Mononuclear cell (primary cell): ENCODE data around the gene CTNND2. TPM values are rescaled to one million over a fixed set of nuclear protein-coding genes. Genes with fewer than 3 reads are reported as not detected.

Experiments used
- H3K27me3 ChIP-seq: 2 replicates; pipeline ENCODE4 v1.6.0; 2011; ENCODE audit warnings: low read length, control low read depth; ENCODE audit not compliant: insufficient read depth
- H3K4me1 ChIP-seq: 2 replicates; pipeline ENCODE4 v1.5.1; 2011; ENCODE audit warnings: mild to moderate bottlenecking, low read length, control low read depth; ENCODE audit not compliant: insufficient read depth
- H3K4me3 ChIP-seq: 2 replicates; pipeline ENCODE4 v1.5.1; 2011; ENCODE audit warnings: mild to moderate bottlenecking, low read length, moderate library complexity
- H3K9me3 ChIP-seq: 2 replicates; pipeline ENCODE4 v1.5.1; 2011; ENCODE audit warnings: low read depth, mild to moderate bottlenecking, control low read depth, low read length
- total RNA-seq: library from RNA; depleted of rRNA; stranded (reverse); fragments of >200 nt; gene quantifications from one replicate; pipeline ENCODE4 v1.2.3, GENCODE V29; 2012

Gene CTNND2
- total RNA-seq, 1 donor = not detected

DNA sequence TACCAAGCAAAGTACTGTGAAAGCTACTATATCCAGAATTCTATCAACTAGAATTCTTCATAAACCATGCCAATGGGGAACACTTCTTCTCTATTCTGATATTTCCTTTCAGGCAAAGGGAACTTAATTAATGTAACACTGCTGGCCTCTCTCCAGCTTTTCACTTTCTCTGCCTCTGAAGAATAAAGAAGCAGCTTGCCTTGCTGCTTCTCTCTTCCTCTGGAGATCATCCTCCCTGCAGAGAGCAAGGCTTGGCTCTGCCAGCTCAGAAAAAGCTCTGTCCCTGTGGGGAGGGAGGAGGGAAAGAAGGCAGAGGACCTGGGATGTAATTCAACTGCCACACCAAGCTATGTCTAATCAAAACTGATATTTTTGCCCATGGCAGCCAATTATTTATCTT, 6.5 kb downstream of the CTNND2 start:
- Histone ChIP-seq H3K4me3 (no peak overlapping the region), H3K27me3 (peaks cover 11% of the 10 kb centered on the region), H3K4me1 (no peaks in the 10 kb centered on the region), H3K9me3 (peaks cover 4% of the 10 kb centered on the region)

DNA sequence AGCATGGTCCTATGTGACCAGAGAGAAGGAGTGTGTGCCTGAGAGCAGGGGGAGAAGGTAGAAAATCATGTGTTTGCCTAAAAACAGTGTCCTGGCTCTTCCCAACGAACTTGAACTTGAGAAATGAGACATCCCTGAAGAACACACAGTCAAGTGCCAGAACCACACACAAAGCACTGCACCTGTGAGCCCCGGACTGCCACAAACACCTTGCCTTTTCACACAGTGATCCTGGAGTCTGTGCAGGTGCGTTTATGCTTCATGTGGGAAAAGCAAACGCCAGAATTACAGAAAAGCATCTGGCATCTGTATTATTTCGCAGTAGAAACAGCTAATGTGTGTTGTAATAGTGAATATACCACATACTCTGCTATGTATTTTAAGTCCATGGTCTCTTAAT, 9.3 kb downstream of the CTNND2 start:
- H3K4me3 ChIP-seq = no peak overlapping the region
- H3K9me3 ChIP-seq = peaks cover 4% of the 10 kb centered on the region
- H3K4me1 ChIP-seq = no peaks in the 10 kb centered on the region
- H3K27me3 ChIP-seq = no peaks in the 10 kb centered on the region

DNA sequence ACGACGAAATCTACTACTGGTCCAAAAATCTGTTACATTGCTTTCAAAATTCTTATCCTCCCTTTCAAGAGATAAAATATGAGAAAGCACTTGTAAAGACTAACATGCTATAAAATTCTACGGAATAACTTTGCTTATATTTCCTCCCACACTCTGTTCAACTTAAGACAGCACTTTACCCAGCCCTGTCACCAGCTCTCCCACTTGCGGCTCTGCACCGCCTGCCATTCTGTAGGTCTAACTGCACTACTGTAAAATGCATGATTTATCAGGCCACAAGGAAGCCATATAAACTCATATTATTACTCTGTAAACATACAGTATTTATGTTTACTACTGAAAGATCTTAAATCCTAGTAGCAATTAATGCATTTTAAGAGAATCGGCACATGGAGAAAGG, 11.4 kb downstream of the CTNND2 start:
- Histone ChIP-seq H3K4me1 (no peaks in the 10 kb centered on the region), H3K9me3 (peaks cover 4% of the 10 kb centered on the region), H3K27me3 (no peaks in the 10 kb centered on the region), H3K4me3 (no peak overlapping the region)

DNA sequence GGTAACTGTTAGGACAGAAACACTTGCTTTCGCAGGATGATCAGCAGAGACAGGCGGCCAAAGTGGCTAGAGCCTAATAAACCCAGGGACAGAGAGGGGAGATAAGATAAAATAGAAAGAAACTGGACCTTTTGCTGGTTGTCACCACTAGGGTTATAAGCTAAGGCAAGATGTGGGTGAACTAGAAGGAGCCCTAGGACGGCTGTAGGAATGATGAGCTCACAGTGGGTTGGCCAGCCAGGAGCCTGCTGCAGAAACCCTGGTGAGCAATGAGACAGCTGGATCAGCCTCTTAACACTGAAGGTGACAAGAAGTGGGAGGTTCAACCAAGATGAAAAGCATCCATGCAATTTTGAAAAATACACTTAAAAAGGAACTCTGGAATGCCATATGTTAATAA, 13.5 kb downstream of the CTNND2 start:
- Histone ChIP-seq H3K27me3 (no peaks in the 10 kb centered on the region), H3K4me1 (no peaks in the 10 kb centered on the region), H3K9me3 (no peaks in the 10 kb centered on the region), H3K4me3 (no peak overlapping the region)

DNA sequence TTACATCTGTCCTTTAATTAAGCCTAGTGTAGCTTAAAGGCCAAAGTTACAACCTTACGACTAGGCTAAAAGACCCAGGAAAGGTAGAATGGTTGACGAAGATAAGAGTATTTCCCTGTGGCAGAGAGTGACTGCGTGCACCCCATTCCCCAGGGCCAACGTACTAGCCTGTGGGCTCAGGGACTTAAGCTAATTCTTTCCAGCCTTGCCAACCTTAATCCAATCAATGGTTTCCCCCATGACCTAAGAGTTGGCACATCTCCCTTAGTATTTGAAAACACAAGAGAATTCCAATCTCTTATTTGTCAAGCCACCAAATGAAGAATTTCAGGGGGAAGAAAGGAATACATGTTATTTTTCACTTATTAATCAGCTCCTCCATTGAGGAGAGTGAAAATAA, 16.0 kb downstream of the CTNND2 start:
- Histone ChIP-seq H3K27me3 (no peaks in the 10 kb centered on the region), H3K9me3 (no peaks in the 10 kb centered on the region), H3K4me1 (no peaks in the 10 kb centered on the region), H3K4me3 (no peak overlapping the region)

DNA sequence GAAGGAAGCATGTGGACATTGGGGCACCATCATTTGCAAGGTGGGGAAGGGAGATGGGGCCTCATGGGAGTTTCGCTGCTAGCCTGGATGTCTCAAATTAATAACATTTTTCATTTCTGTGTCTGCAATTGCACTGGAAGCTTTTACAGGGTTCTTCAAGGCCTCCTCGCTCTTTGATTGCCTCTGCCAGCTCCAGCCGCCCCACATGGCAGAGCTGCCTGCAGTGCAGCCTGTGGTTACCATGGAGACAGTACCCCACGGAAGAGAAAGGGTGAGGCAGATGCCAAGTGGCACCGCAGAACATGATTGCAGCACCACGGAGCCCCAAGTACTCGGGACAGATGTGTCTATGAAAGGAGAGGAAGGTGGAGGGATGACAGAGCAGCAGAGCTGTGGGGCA, 25.4 kb downstream of the CTNND2 start:
- no peak overlapping the region for H3K4me3 ChIP-seq
- H3K4me1 ChIP-seq = no peaks in the 10 kb centered on the region
- no peaks in the 10 kb centered on the region for H3K9me3 ChIP-seq
- H3K27me3 ChIP-seq = no peaks in the 10 kb centered on the region

DNA sequence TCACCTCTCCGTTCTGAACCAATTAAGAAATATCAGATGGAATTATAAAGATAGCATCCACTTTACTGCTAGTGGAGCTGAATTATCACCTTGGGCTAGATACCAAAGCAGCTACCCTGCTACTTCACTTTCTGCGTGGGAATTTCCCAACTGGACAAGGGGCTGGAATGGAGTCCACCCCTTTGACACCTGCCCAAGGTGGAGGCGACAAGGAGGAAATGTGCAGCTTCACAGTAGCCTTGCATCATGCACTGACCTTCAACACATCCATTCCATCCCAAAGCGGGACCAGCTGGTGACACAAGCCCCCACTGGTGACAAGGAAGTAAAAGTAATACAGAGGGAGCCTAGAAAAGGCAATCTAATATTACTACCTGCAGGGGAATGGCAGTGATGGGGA, 30.7 kb downstream of the CTNND2 start:
- H3K27me3 ChIP-seq = no peaks in the 10 kb centered on the region
- H3K4me1 ChIP-seq = no peaks in the 10 kb centered on the region
- no peak overlapping the region for H3K4me3 ChIP-seq
- H3K9me3 ChIP-seq = no peaks in the 10 kb centered on the region

DNA sequence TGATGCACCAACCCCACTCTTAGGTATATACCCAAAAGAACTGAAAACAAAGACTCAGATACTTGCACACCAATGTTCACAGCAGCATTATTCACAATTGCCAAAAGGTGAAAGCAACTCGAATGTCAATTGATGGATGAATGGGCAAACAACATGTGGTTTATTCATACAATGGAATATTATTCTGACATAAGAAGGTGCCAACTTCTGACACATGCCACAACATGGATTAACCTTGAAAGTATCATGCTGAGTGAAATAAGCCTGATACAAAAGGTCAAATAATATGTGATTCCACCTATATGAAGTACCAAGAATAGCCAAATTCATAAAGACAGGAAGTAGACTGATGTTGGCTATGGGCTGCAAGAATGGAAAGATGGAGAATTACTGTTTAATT, 35.0 kb downstream of the CTNND2 start:
- H3K4me3 ChIP-seq = no peak overlapping the region
- H3K4me1 ChIP-seq = no peaks in the 10 kb centered on the region
- H3K27me3 ChIP-seq = no peaks in the 10 kb centered on the region
- H3K9me3 ChIP-seq = no peaks in the 10 kb centered on the region

DNA sequence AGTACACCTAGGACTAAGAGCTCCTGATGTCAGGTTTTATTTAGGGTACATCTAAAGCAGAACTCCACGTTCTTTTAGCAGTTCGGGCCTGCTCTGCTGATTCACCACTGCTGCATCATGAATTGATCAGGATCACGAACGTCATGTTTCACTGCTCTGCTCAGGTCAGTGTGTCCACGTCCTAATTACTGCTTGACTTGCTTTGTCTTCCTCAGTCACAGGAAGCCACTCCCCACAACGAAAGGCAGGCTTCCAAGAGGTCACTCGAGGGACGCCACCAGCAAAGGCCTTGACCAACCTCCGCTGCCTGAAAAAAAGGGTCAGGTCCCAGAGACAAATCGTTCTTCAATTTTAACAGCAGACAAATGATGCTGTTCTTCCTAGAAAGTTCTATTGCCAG, 40.3 kb downstream of the CTNND2 start:
- Histone ChIP-seq H3K4me3 (no peak overlapping the region), H3K27me3 (no peaks in the 10 kb centered on the region), H3K4me1 (no peaks in the 10 kb centered on the region), H3K9me3 (no peaks in the 10 kb centered on the region)

DNA sequence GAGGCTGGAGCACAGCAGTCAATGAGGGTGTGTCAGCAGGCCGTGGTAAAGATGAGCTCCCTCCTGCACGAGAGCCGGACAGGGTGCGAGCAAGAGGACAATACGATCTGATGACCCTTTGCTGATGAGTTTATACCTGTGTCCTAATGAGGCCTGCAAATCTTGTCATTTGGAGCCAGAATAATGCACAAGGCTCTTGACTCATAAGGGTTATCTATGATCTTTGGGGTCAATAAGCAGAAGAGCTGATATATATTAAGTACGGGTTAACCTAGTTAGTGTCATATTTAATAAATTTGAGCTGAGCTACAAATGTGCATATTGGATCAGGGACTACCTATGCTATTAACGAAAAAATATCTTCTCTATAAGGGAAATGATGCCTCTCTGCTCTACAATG, 46.9 kb downstream of the CTNND2 start:
- Histone ChIP-seq H3K4me3 (no peak overlapping the region), H3K9me3 (no peaks in the 10 kb centered on the region), H3K4me1 (no peaks in the 10 kb centered on the region), H3K27me3 (no peaks in the 10 kb centered on the region)

DNA sequence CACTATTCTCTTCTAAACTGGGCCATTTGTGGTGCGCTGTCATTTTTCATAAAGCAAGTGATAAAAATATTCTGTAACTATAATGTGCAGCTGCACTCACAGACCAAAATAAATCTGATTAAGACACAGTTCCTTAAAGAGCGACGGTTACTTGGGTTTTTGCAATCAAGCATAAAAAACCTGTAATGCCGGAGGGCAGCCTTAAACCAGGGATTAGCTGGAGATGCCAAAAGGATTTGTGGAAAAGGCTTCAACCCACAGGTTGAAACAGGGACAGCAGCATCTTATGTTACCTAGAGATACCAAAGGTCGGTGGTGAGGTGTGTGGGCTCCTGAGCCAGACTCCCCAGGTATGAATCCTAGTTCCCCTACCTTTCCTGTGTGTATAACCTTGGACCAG, 49.3 kb downstream of the CTNND2 start:
- H3K4me1 ChIP-seq = no peaks in the 10 kb centered on the region
- no peak overlapping the region for H3K4me3 ChIP-seq
- no peaks in the 10 kb centered on the region for H3K9me3 ChIP-seq
- H3K27me3 ChIP-seq = no peaks in the 10 kb centered on the region

DNA sequence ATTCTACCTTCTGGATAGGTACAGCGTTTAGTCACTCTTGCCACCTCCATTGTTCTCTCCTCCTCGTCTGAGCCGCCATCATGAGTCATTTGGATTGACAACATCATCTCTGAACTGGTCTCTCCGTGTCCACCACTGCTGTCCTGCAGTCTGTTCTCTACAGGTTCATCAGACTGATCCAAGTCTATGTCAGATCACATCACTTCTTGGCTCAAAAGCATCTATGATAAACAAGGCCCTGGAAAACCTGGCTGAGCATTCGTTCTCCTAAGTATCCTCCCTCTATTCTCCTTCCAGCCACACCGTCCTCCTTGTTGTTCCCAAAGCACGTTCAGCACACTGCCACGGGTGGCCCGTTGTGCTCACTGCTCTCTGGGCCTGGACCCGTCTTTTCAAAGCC, 50.5 kb downstream of the CTNND2 start:
- Histone ChIP-seq H3K4me1 (no peaks in the 10 kb centered on the region), H3K27me3 (no peaks in the 10 kb centered on the region), H3K9me3 (no peaks in the 10 kb centered on the region), H3K4me3 (no peak overlapping the region)

DNA sequence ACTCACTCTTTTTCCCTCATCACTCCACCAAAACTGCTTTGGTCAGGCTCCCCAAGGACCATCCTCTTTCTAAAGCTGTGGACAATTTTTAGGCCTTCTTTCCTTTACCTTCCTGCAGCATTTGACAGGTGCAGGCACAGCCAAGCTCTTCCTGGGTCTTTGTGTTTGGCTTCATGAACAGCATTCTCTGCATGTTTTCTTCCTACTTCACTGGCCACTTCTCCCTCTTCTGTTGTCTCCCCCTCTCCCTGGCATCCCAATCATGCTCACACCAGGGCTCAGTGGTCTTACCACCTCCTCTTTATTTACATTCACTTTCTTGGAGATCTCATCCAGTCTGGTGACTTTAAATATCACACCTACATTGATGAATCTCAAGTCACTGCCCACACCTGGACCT, 51.1 kb downstream of the CTNND2 start:
- H3K4me3 ChIP-seq = no peak overlapping the region
- H3K9me3 ChIP-seq = no peaks in the 10 kb centered on the region
- no peaks in the 10 kb centered on the region for H3K27me3 ChIP-seq
- no peaks in the 10 kb centered on the region for H3K4me1 ChIP-seq

DNA sequence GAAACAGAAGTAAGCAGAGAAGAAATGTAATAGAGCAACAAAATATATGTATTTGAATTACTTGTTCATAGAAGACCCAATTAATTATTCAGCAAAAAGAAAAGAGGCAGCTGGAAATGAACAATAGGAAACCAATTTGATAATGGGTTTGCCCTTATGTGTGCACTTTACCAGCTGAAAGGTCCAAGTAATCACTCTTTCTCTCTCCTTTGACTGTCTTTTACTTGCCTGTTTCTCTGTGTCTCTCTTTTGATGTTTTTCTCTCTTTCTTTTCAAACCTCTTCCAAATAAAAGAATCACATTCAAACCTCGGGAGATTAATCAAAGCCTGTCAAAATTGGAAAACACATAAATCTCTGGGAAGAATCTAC, 51.5 kb downstream of the CTNND2 start:
- H3K27me3 ChIP-seq = no peaks in the 10 kb centered on the region
- no peaks in the 10 kb centered on the region for H3K4me1 ChIP-seq
- no peak overlapping the region for H3K4me3 ChIP-seq
- H3K9me3 ChIP-seq = no peaks in the 10 kb centered on the region

DNA sequence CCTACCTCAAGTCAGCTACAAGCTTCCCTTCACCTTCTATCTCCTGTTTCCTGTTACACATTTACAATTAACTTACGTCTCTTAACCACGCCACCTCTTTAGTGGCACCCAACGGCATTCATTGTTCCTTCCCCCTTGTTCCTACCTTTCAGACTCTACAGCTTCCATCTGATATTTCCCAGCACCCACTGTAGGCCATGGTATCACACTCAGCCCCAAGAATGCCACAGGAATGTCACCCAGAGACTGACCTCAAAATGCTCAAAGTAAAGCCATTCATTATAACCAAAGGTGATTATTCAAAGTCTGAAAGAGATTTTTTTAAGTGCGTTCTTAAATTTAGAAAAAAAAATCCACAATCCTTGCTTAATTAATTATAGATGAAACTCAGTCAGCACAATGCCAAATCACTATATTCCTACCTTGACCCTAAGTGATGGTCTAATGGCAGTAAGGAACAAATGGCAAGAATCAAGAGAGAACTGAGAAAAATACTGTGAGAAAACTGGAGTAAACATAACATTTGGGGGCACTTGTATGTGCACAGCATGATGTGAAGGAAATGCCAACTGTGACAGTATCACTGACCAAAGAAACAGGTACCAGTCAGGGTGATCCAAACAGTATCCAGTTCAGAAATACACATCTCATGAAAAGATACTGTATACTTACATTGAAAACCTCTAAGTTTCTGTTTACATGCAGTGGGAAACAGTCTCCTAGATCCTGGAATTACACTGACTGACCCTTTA, 52.1 kb downstream of the CTNND2 start:
- Histone ChIP-seq H3K9me3 (no peaks in the 10 kb centered on the region), H3K4me3 (no peak overlapping the region), H3K4me1 (no peaks in the 10 kb centered on the region), H3K27me3 (no peaks in the 10 kb centered on the region)

DNA sequence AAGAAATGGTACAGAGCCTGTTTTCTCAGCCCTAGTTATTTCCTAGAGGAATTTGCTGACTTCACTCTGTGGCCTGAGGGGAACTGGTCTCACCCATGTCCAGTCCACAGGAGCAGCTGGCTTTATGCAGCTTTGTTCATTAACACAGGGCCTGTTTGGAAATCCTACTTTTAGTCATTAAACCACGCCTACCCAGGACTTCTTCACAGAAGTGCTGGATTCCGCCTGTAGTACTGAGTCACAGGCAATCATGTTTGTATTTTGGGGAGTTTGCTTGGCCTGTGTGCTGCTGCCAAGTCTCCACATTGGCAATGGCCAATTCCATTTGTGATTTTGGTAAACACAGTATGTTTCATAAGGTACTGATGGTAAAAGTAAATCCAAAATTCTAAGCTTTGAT, 52.8 kb downstream of the CTNND2 start:
- no peaks in the 10 kb centered on the region for H3K27me3 ChIP-seq
- no peaks in the 10 kb centered on the region for H3K9me3 ChIP-seq
- H3K4me3 ChIP-seq = no peak overlapping the region
- no peaks in the 10 kb centered on the region for H3K4me1 ChIP-seq
